Measurements from ENCODE around the gene MTLN. TPM values are rescaled to one million over a fixed set of nuclear protein-coding genes. Genes with fewer than 3 reads are reported as not detected.
A peak's percentile ranks its signal among the peaks of the same experiment; 100 is the strongest.
"Not testable (repeated sequence)": the region's sequence is repeated elsewhere in the genome, so short reads cannot be mapped to it uniquely, and the experiment has no call there.

The MTLN gene, protein sequence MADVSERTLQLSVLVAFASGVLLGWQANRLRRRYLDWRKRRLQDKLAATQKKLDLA
- total RNA-seq (48.8 TPM), polyA plus RNA-seq (ENCODE audit: insufficient read depth, low read depth, low replicate concordance) (214 TPM)
- long read RNA-seq, donor 1, transcript MTLN-203 (2 exons, 441 nt): major isoform, 30 of 30 reads
- long read RNA-seq, donor 1, partial matches to known transcripts: 0 of 30 reads
- long read RNA-seq, donor 1, other reads (novel, unspliced or antisense): 0 of 30 reads
- long read RNA-seq, donor 2, transcript MTLN-203 (2 exons, 441 nt): major isoform, 38 of 38 reads
- long read RNA-seq, donor 2, partial matches to known transcripts: 0 of 38 reads
- long read RNA-seq, donor 2, other reads (novel, unspliced or antisense): 0 of 38 reads
- long read RNA-seq, donor 3, transcript MTLN-203 (2 exons, 441 nt): major isoform, 40 of 40 reads
- long read RNA-seq, donor 3, partial matches to known transcripts: 0 of 40 reads
- long read RNA-seq, donor 3, other reads (novel, unspliced or antisense): 0 of 40 reads
- long read RNA-seq, donor 4, transcript MTLN-203 (2 exons, 441 nt): major isoform, 17 of 17 reads
- long read RNA-seq, donor 4, partial matches to known transcripts: 0 of 17 reads
- long read RNA-seq, donor 4, other reads (novel, unspliced or antisense): 0 of 17 reads
- long read RNA-seq, donor 5, partial matches to known transcripts: 0 of 4 reads
- long read RNA-seq, donor 5, other reads (novel, unspliced or antisense): 0 of 4 reads
- long read RNA-seq, donor 6, transcript MTLN-203 (2 exons, 441 nt): major isoform, 71 of 71 reads
- long read RNA-seq, donor 6, partial matches to known transcripts: 0 of 71 reads
- long read RNA-seq, donor 6, other reads (novel, unspliced or antisense): 0 of 71 reads
- long read RNA-seq, donor 7, transcript MTLN-203 (2 exons, 441 nt): major isoform, 21 of 23 reads
- long read RNA-seq, donor 7, partial matches to known transcripts: 0 of 23 reads
- long read RNA-seq, donor 7, other reads (novel, unspliced or antisense): 2 of 23 reads
- long read RNA-seq, donor 8, transcript MTLN-203 (2 exons, 441 nt): major isoform, 37 of 38 reads
- long read RNA-seq, donor 8, partial matches to known transcripts: 0 of 38 reads
- long read RNA-seq, donor 8, other reads (novel, unspliced or antisense): 0 of 38 reads
- long read RNA-seq, donor 9, transcript MTLN-203 (2 exons, 441 nt): major isoform, 24 of 24 reads
- long read RNA-seq, donor 9, partial matches to known transcripts: 0 of 24 reads
- long read RNA-seq, donor 9, other reads (novel, unspliced or antisense): 0 of 24 reads
- long read RNA-seq, donor 10, transcript MTLN-203 (2 exons, 441 nt): major isoform, 27 of 32 reads
- long read RNA-seq, donor 10, partial matches to known transcripts: 5 of 32 reads
- long read RNA-seq, donor 10, other reads (novel, unspliced or antisense): 0 of 32 reads

DNA sequence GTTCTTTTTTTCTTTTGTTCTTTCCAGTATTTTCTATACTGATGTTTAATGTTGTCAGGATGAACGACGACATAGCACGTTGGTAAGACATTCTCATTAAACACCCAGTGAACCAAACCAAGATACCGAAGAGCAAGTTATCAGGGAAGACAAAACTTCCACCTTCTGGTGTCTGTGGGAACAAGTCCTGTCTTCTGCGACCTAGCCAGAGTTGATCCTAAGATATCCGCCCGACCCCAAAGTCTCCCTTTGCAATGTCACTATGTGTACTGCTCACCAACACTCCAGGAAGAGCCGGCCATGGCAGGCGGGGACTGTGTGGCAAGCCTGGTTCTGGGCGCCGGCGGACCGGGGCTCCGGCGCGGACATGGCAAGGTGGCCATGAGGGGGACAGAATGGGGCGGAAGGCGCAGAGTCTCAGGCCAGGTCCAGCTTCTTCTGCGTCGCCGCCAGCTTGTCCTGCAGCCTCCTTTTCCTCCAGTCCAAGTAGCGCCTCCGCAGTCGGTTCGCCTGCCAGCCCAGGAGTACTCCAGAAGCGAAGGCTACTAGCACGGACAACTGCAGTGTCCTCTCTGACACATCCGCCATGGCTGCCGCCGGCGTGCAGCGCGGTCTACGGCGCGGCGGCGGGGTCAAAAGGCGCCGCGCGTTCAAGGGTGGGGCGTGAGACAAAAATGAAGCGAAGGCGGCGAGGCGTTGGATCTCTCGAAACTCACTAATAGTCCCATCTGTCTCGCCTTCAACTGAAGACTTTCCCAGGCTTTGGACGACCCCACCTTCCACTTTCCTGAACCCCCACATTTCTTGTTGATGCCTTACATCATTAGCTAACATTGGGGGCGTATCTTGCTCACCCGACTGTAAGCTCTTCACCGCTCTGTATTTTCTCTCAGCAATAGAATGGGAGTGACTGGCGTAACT lies at the start of gene MTLN:
TSS of gene MTLN (minus strand) at position 610 of the 921 bp plus-strand sequence. CDS start at position 588, 22 bp downstream.
- TF ChIP-seq, protein P1, sequence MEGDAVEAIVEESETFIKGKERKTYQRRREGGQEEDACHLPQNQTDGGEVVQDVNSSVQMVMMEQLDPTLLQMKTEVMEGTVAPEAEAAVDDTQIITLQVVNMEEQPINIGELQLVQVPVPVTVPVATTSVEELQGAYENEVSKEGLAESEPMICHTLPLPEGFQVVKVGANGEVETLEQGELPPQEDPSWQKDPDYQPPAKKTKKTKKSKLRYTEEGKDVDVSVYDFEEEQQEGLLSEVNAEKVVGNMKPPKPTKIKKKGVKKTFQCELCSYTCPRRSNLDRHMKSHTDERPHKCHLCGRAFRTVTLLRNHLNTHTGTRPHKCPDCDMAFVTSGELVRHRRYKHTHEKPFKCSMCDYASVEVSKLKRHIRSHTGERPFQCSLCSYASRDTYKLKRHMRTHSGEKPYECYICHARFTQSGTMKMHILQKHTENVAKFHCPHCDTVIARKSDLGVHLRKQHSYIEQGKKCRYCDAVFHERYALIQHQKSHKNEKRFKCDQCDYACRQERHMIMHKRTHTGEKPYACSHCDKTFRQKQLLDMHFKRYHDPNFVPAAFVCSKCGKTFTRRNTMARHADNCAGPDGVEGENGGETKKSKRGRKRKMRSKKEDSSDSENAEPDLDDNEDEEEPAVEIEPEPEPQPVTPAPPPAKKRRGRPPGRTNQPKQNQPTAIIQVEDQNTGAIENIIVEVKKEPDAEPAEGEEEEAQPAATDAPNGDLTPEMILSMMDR (IDR thresholded peaks at IDR 0.05; ENCODE audit: borderline replicate concordance, extremely low read depth, insufficient read depth): no peak
- no peak for FAIRE-seq
- Histone ChIP-seq H3K4me3 (ENCODE audit: low read length in 3 of 3) (peak within 1 kb of the TSS; percentile 93 to 97 (median 95)), H3K27ac (ENCODE audit: low read depth in 2 of 2, low read length in 2 of 2) (peak within 1 kb of the TSS; percentile 73 to 81), H3K4me1 (ENCODE audit: control insufficient read depth in 2 of 3, insufficient read depth in 2 of 3, low read depth in 1 of 3, low read length in 3 of 3) (peaks cover 0 to 7% (median 2%) of the 10 kb centered on the region in 3 donors), H3K36me3 (ENCODE audit: control insufficient read depth in 2 of 3, insufficient read depth in 3 of 3, low read length in 3 of 3) (peaks cover 0 to 4% (median 0%) of the 10 kb centered on the region in 3 donors), H3K9me3 (ENCODE audit: control insufficient read depth in 2 of 3, insufficient read depth in 1 of 3, low read length in 3 of 3) (no peaks in the 10 kb centered on the region), H3K9ac (ENCODE audit: low read length in 3 of 3) (peak within 1 kb of the TSS; percentile 61 to 88 (median 79)), H3K27me3 (ENCODE audit: control insufficient read depth, insufficient read depth, low read length) (no peaks in the 10 kb centered on the region)
- DNase-seq: peak; percentile 82 to 91 (median 85)
- intact Hi-C loops (cut with DNase I): no loop called here

DNA sequence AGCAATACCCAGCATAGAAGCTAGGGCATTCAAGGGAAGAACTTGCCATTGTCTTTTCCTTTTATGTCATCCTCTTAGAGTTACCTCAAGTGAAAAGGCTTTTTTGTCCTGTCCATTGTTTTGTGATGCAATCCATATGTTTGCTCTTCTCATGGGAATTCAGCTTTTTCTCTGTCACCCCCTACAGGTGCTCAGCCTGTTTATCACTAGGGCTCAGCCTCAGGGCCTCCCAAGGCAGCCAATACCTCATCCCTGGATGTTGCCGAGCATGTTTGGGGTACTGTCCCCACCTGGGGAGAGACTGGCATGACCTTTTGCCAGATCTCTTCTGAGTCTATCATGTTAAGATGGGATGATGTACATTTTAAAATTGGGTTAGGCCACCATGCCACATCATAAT lies 49.6 kb upstream of the MTLN start:
- H3K4me1 ChIP-seq (ENCODE audit: control insufficient read depth in 2 of 3, insufficient read depth in 2 of 3, low read depth in 1 of 3, low read length in 3 of 3); H3K36me3 ChIP-seq (ENCODE audit: control insufficient read depth in 2 of 3, insufficient read depth in 3 of 3, low read length in 3 of 3); H3K27me3 ChIP-seq (ENCODE audit: control insufficient read depth, insufficient read depth, low read length); intact Hi-C loops (cut with DNase I); H3K4me3 ChIP-seq (ENCODE audit: low read length in 3 of 3); DNase-seq; FAIRE-seq; H3K9ac ChIP-seq (ENCODE audit: low read length in 3 of 3); H3K27ac ChIP-seq (ENCODE audit: low read depth in 2 of 2, low read length in 2 of 2); H3K9me3 ChIP-seq (ENCODE audit: control insufficient read depth in 2 of 3, insufficient read depth in 1 of 3, low read length in 3 of 3): not testable (repeated sequence)

DNA sequence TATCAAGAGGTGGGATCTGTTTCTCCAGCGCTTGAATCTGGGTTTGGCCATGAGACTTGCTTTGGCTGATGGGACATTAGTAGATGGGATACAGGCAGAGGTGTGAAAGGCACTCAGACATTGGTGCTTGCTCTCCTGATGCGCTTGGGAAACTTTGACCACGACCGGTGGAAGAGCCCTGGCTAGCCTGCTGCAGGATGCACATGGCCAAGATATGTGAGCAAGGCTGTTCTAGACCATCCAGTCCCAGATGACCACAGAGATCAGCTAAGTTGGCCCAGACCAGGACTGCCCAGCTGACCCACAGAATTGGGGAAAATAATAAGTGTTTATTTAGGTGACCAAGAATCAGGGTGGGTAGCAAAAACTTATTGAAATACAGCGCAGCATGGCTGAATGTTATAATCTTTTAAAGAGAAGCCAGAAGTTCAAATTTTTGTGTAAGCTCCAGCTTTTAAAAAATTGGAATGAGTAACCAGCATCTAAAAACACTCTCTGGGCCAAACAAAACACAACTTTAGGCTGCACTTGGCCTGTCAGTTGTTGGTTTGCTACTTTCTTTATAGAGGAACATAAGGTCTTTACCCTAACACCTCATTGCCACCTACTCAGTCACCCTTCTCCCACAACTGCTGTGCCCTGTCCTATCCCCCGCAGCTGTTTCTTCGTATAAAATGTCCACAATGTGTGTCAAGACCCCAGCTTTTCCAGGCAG lies 35.9 kb upstream of the MTLN start:
- H3K36me3 ChIP-seq (ENCODE audit: control insufficient read depth in 2 of 3, insufficient read depth in 3 of 3, low read length in 3 of 3); H3K4me1 ChIP-seq (ENCODE audit: control insufficient read depth in 2 of 3, insufficient read depth in 2 of 3, low read depth in 1 of 3, low read length in 3 of 3); H3K9me3 ChIP-seq (ENCODE audit: control insufficient read depth in 2 of 3, insufficient read depth in 1 of 3, low read length in 3 of 3); H3K9ac ChIP-seq (ENCODE audit: low read length in 3 of 3); H3K4me3 ChIP-seq (ENCODE audit: low read length in 3 of 3); intact Hi-C loops (cut with DNase I); H3K27me3 ChIP-seq (ENCODE audit: control insufficient read depth, insufficient read depth, low read length); FAIRE-seq; H3K27ac ChIP-seq (ENCODE audit: low read depth in 2 of 2, low read length in 2 of 2): not testable (repeated sequence)
- peak in 1 of 5 donors; percentile 36 for DNase-seq

DNA sequence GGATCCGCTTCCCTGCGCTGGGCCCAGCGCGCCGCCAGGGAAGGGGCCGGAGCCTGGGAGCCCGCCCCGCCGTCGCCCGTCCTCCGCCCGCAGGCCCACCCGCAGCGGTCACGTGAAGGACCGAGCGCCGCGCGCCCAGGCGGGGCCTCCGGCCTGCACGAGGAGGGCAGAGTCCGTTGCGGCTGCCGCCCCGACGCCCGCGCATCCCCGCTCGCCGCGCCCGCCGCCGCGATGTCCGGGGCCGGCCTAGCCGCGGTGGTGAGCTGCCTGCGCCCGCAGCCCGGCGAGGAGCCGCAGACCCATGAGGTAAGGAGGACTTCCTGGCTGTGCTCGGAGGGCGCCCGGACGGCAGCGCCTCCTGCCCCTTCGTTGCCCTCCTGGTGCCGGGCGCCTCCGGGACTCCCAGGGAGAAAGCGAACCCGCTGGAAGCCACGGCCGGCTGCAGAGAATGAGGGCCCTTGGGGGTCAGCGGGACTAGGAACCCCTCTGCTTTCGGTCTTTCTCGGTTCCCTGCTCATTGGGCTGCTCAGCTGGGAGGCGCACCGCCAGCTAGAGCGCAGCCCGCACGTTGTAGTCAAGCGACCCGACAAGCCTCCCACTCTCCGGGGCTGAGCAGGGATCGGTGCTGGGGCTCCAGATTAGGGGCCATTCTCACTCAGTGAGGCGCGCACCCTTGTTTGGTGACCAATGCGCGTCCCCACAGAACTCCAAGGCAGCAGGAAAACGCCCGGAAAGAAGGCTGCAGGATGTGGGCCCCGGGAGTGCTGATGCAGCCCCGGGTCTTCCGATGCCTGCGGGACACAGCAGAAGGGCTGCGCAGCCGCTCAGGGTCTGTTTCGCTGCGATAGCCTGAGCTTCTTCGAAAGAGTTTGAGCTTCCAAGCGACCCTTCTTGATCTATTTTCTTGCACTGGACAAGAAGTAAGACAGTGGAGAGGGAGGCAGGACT lies 33.4 kb upstream of the MTLN start:
- intact Hi-C loops (cut with DNase I): not testable (repeated sequence)

DNA sequence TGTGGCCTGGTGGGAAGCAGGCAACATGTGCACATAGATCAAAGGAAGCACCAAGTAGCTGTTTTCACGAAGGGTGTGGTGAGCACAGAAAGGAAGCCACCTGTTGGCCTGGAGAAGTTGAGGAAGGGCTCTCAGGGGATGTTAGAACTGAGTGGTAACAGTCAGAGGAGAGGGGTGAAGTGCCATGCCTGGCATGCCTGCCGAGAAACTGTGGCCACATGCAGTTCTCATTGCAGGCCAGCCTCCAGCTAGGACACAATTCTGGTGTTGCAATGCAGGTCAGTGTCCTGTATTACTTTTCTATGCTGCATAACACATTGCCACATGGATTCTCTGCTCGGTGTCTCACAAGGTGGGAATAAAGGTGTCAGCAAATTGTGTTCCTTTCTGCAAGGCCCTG lies 30.9 kb upstream of the MTLN start:
- H3K9me3 ChIP-seq (ENCODE audit: control insufficient read depth in 2 of 3, insufficient read depth in 1 of 3, low read length in 3 of 3); H3K4me1 ChIP-seq (ENCODE audit: control insufficient read depth in 2 of 3, insufficient read depth in 2 of 3, low read depth in 1 of 3, low read length in 3 of 3); H3K9ac ChIP-seq (ENCODE audit: low read length in 3 of 3); H3K4me3 ChIP-seq (ENCODE audit: low read length in 3 of 3); DNase-seq; FAIRE-seq; intact Hi-C loops (cut with DNase I); H3K36me3 ChIP-seq (ENCODE audit: control insufficient read depth in 2 of 3, insufficient read depth in 3 of 3, low read length in 3 of 3); H3K27ac ChIP-seq (ENCODE audit: low read depth in 2 of 2, low read length in 2 of 2); H3K27me3 ChIP-seq (ENCODE audit: control insufficient read depth, insufficient read depth, low read length): not testable (repeated sequence)

More for the DNA sequence above, 33.4 kb upstream of the MTLN start:
- H3K9me3 ChIP-seq (ENCODE audit: control insufficient read depth in 2 of 3, insufficient read depth in 1 of 3, low read length in 3 of 3); DNase-seq; H3K9ac ChIP-seq (ENCODE audit: low read length in 3 of 3); H3K4me3 ChIP-seq (ENCODE audit: low read length in 3 of 3); FAIRE-seq; H3K27ac ChIP-seq (ENCODE audit: low read depth in 2 of 2, low read length in 2 of 2); H3K36me3 ChIP-seq (ENCODE audit: control insufficient read depth in 2 of 3, insufficient read depth in 3 of 3, low read length in 3 of 3); H3K4me1 ChIP-seq (ENCODE audit: control insufficient read depth in 2 of 3, insufficient read depth in 2 of 3, low read depth in 1 of 3, low read length in 3 of 3); H3K27me3 ChIP-seq (ENCODE audit: control insufficient read depth, insufficient read depth, low read length): not testable (repeated sequence)

All from kidney (tissue), 22 donors.